Osteocyte (in vitro differentiated cells): Measurements from ENCODE around the gene PORCN. TPM values are rescaled to one million over a fixed set of nuclear protein-coding genes. Genes with fewer than 3 reads are reported as not detected.

Source experiments
- DNase-seq: peaks from one replicate; pipeline ENCODE4 v3.0.0; 2021; ENCODE audit warnings: mixed read lengths; ENCODE audit not compliant: unreplicated experiment; ENCODE audit errors: extremely low spot score
- H3K27ac Mint-ChIP-seq: one replicate; pipeline ENCODE4 v1.8.0; 2021; ENCODE audit warnings: mild to moderate bottlenecking, mixed read lengths; ENCODE audit not compliant: unreplicated experiment
- H3K27me3 Mint-ChIP-seq: one replicate; pipeline ENCODE4 v1.8.0; 2021; ENCODE audit warnings: mixed read lengths; ENCODE audit not compliant: unreplicated experiment
- H3K36me3 Mint-ChIP-seq: one replicate; pipeline ENCODE4 v1.8.0; 2021; ENCODE audit warnings: mixed read lengths; ENCODE audit not compliant: unreplicated experiment
- H3K4me1 Mint-ChIP-seq: one replicate; pipeline ENCODE4 v1.8.0; 2021; ENCODE audit warnings: mixed read lengths; ENCODE audit not compliant: unreplicated experiment
- H3K4me3 Mint-ChIP-seq: one replicate; pipeline ENCODE4 v1.8.0; 2021; ENCODE audit warnings: mild to moderate bottlenecking, moderate library complexity, mixed read lengths; ENCODE audit not compliant: unreplicated experiment
- H3K9me3 Mint-ChIP-seq: one replicate; pipeline ENCODE4 v1.8.0; 2021; ENCODE audit warnings: mixed read lengths; ENCODE audit not compliant: unreplicated experiment
- CTCF ChIP-seq: fragments of 200-600 bp; sonication (generic); IDR thresholded peaks from 2 replicates; pipeline ENCODE4 v1.5.0; 2021; ENCODE audit warnings: antibody characterized with exemption, mild to moderate bottlenecking, moderate library complexity
- total RNA-seq: library from RNA; stranded (reverse); gene quantifications from 2 replicates; pipeline ENCODE4 v1.2.1, GENCODE V29; 2021

The PORCN gene
- total RNA-seq, 1 donor from 2014 or later = 20.2 TPM

GRCh38 chrX:48558271-48558670 lies 49.5 kb downstream of the PORCN start:
- no peaks in the 10 kb centered on the region for H3K9me3 Mint-ChIP-seq
- DNase-seq = no peak
- peaks cover 19% of the 10 kb centered on the region for H3K36me3 Mint-ChIP-seq
- H3K4me1 Mint-ChIP-seq = no peaks in the 10 kb centered on the region
- no peaks in the 10 kb centered on the region for H3K27me3 Mint-ChIP-seq
- TF ChIP-seq CTCF = no peak
- H3K4me3 Mint-ChIP-seq = no peak overlapping the region
- H3K27ac Mint-ChIP-seq = no peak overlapping the region

- H3K27me3 Mint-ChIP-seq = no peaks in the 10 kb centered on the region
- H3K9me3 Mint-ChIP-seq = no peaks in the 10 kb centered on the region
- H3K36me3 Mint-ChIP-seq = peaks cover 18% of the 10 kb centered on the region
- DNase-seq = no peak
- no peak overlapping the region for H3K27ac Mint-ChIP-seq
- no peak for TF ChIP-seq CTCF
- no peak overlapping the region for H3K4me3 Mint-ChIP-seq
- H3K4me1 Mint-ChIP-seq = no peaks in the 10 kb centered on the region
Observed at GRCh38 chrX:48559636-48560035, 50.8 kb downstream of the PORCN start.

- TF ChIP-seq CTCF = no peak
- Mint-ChIP-seq H3K36me3 (peaks cover 15% of the 10 kb centered on the region), H3K27me3 (no peaks in the 10 kb centered on the region), H3K9me3 (no peaks in the 10 kb centered on the region), H3K4me1 (no peaks in the 10 kb centered on the region), H3K4me3 (no peak overlapping the region), H3K27ac (no peak overlapping the region)
- DNase-seq = no peak
Observed at GRCh38 chrX:48560056-48560455, 51.3 kb downstream of the PORCN start.

GRCh38 chrX:48560681-48561080 lies 51.9 kb downstream of the PORCN start:
- no peak for TF ChIP-seq CTCF
- Mint-ChIP-seq H3K4me1 (no peaks in the 10 kb centered on the region), H3K27ac (no peak overlapping the region), H3K4me3 (no peak overlapping the region), H3K9me3 (no peaks in the 10 kb centered on the region), H3K36me3 (peaks cover 10% of the 10 kb centered on the region), H3K27me3 (no peaks in the 10 kb centered on the region)
- no peak for DNase-seq

GRCh38 chrX:48569958-48570357 lies 61.2 kb downstream of the PORCN start:
- TF ChIP-seq CTCF = no peak
- DNase-seq = no peak
- Mint-ChIP-seq H3K27ac (no peak overlapping the region), H3K9me3 (no peaks in the 10 kb centered on the region), H3K36me3 (peaks cover 2% of the 10 kb centered on the region), H3K27me3 (no peaks in the 10 kb centered on the region), H3K4me1 (peaks cover 2% of the 10 kb centered on the region), H3K4me3 (no peak overlapping the region)

Other genes starting within 250 kb of the PORCN start
- not detected in 2 replicates for gene SSX3, start 152.3 kb upstream of the PORCN start, total RNA-seq
- not detected in 2 replicates for gene SSX4, start 125.5 kb upstream of the PORCN start, total RNA-seq
- gene SSX4B, start 97.0 kb upstream of the PORCN start, total RNA-seq = not detected in 2 replicates
- gene SLC38A5, start 38.7 kb upstream of the PORCN start, total RNA-seq = not detected in 2 replicates
- gene FTSJ1, start 32.8 kb upstream of the PORCN start, total RNA-seq = 47.6 and 57.1 TPM in 2 replicates
- gene EBP, start 12.8 kb downstream of the PORCN start, total RNA-seq = 39.3 and 42.5 TPM in 2 replicates
- 16.4 and 19.9 TPM in 2 replicates for gene TBC1D25, start 30.7 kb downstream of the PORCN start, total RNA-seq
- 298 and 325 TPM in 2 replicates for gene RBM3, start 65.5 kb downstream of the PORCN start, total RNA-seq
- gene WDR13, start 88.5 kb downstream of the PORCN start, total RNA-seq = 89.9 and 97.8 TPM in 2 replicates
- gene WAS, start 174.8 kb downstream of the PORCN start, total RNA-seq = 0.19 and 0.39 TPM in 2 replicates
- 4.5 and 5.1 TPM in 2 replicates for gene SUV39H1, start 187.7 kb downstream of the PORCN start, total RNA-seq